GM20000 (cell line): Measurements from ENCODE around the gene NR1D2.

Source experiments
- DNase-seq: peaks from one replicate; pipeline ENCODE4 v3.0.0; 2012; ENCODE audit warnings: low spot score
- CTCF ChIP-seq: IDR thresholded peaks from 2 replicates; pipeline ENCODE4 v1.5.1; 2012; ENCODE audit warnings: mild to moderate bottlenecking, control low read depth; ENCODE audit errors: extremely low read depth, missing control alignments

NR1D2 gene

GRCh38 chr3:23981136-23981535 is 36.0 kb downstream of the NR1D2 start:
- DNase-seq, result no peak
- TF ChIP-seq CTCF, result no peak

- no peak for DNase-seq
Observed at GRCh38 chr3:23981955-23982354, 36.9 kb downstream of the NR1D2 start.

GRCh38 chr3:23984934-23985333 is 39.8 kb downstream of the NR1D2 start:
- no peak for TF ChIP-seq CTCF
- no peak for DNase-seq

More at GRCh38 chr3:23981955-23982354, 36.9 kb downstream of the NR1D2 start:
- no peak for TF ChIP-seq CTCF

GRCh38 chr3:23985747-23986544 is 40.9 kb downstream of the NR1D2 start:
- TF ChIP-seq CTCF, result no peak
- DNase-seq, result no peak

- no peak for DNase-seq
- no peak for TF ChIP-seq CTCF
Observed at GRCh38 chr3:23987356-23987755, 42.3 kb downstream of the NR1D2 start.

GRCh38 chr3:23991306-23991682 is 46.2 kb downstream of the NR1D2 start:
- DNase-seq, result no peak
- no peak for TF ChIP-seq CTCF

DNA sequence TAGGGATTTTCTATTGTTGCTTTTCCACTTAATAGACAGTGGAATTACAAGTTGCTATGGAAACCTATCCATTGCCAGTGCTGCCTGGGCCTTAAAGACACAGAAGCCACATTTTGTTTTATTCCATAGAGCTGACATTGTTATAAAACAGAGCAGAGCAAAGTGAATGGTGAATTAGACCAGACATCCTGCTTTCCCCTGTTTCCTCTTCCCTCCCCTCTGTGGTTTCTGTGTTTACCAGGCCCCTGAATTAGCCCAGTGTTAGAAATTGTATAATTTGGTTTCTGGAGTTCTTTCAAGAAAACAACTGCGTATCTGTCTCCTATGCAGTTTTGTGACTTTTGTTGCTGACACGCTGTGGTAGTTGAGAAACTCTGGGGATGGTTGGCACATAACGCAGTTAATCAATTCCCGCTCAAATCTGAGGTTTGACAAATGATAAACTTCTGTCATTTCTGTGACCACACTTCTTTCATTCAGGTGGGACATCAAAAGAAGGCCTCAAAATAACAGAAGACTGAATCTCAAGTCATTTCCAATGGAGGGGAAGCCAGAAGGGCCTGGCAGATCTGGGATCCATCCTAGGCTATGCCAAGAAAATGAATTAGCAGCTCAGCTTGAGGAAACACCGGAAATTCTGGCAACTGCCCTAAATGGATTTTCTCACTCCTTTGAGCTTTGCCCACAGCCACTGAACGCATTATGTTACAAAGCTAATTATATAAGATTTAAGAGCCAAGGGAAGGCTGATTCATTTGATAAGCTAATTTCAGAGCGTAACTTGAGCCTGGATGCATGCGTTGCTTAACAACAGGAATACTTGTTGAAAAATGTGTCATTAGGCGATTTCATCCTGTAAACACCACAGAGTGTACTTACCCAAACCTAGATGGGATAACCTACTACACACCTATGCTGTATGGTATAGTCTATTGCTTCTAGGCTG is 46.9 kb downstream of the NR1D2 start:
- no peak for DNase-seq
- TF ChIP-seq CTCF, result no peak
